Natural killer cell (primary cell): ENCODE results near the gene MED8. TPM values are rescaled to one million over a fixed set of nuclear protein-coding genes. Genes with fewer than 3 reads are reported as not detected.

ENCODE experiments used
- ATAC-seq, 3 donors: fragments of 150-1000 bp in 2 of 3; fragments of 200-7000 bp in 1 of 3; cut with Tn5 transposase; 1 replicate in 1 of 3; 2 replicates in 2 of 3; pipeline ENCODE4 v1.10.0; 2021; ENCODE audit warnings: mild to moderate bottlenecking in 2 of 3, moderate library complexity in 2 of 3
- DNase-seq, 2 donors: peaks; one replicate each; pipeline versions ENCODE4 v3.0.0 to v3.0.0-alpha.2; 2013 to 2021; ENCODE audit warnings: mixed read lengths in 1 of 2
- H3K27ac ChIP-seq: one replicate; pipeline ENCODE4 v1.5.1; 2013; ENCODE audit warnings: mild to moderate bottlenecking, low read length
- H3K27me3 ChIP-seq: one replicate; pipeline ENCODE4 v1.6.1; 2013; ENCODE audit warnings: low read length; ENCODE audit not compliant: control insufficient read depth, insufficient read depth
- H3K36me3 ChIP-seq: one replicate; pipeline ENCODE4 v1.6.1; 2013; ENCODE audit warnings: low read length; ENCODE audit not compliant: control insufficient read depth, insufficient read depth
- H3K4me1 ChIP-seq: one replicate; pipeline ENCODE4 v1.6.1; 2013; ENCODE audit warnings: low read length; ENCODE audit not compliant: control insufficient read depth, insufficient read depth
- H3K4me3 ChIP-seq: one replicate; pipeline ENCODE4 v1.5.1; 2013; ENCODE audit warnings: low read length
- H3K9me3 ChIP-seq: one replicate; pipeline ENCODE4 v1.6.1; 2013; ENCODE audit warnings: low read length; ENCODE audit not compliant: control insufficient read depth, insufficient read depth
- H3K27ac Mint-ChIP-seq, 2 donors: one replicate each; pipeline ENCODE4 v1.8.0; 2022; ENCODE audit warnings: mild to moderate bottlenecking in 2 of 2, mixed read lengths in 2 of 2, moderate library complexity in 1 of 2
- H3K27me3 Mint-ChIP-seq, 2 donors: one replicate each; pipeline ENCODE4 v1.8.0; 2022; ENCODE audit warnings: low read depth in 2 of 2, mixed read lengths in 2 of 2
- H3K36me3 Mint-ChIP-seq: one replicate; pipeline ENCODE4 v1.8.0; 2022; ENCODE audit warnings: mixed read lengths
- H3K4me1 Mint-ChIP-seq, 2 donors: one replicate each; pipeline ENCODE4 v1.8.0; 2022; ENCODE audit warnings: mixed read lengths in 2 of 2
- H3K4me3 Mint-ChIP-seq: one replicate; pipeline ENCODE4 v1.8.0; 2022; ENCODE audit warnings: mild to moderate bottlenecking, moderate library complexity, mixed read lengths
- H3K9me3 Mint-ChIP-seq, 2 donors: one replicate each; pipeline ENCODE4 v1.8.0; 2022; ENCODE audit warnings: mixed read lengths in 2 of 2
- CTCF ChIP-seq: fragments of 200-600 bp; IDR thresholded peaks from one replicate; pipeline ENCODE4 v1.8.0; 2022; ENCODE audit warnings: antibody characterized with exemption
- WGBS: methylation state at CpG from one replicate; pipeline ENCODE4 v1.1.7; 2013; ENCODE audit warnings: missing lambda C conversion rate; ENCODE audit not compliant: insufficient coverage; 5-methylcytosine and 5-hydroxymethylcytosine counted together
- intact Hi-C: fragments of 100-400 bp; cut with micrococcal nuclease; formaldehyde crosslinking; loops from one replicate; pipeline ENCODE4 v1.14.2; 2022
- total RNA-seq, 4 donors: library from RNA; stranded (reverse); fragments of 120-200 nt in 1 of 4; gene quantifications; one replicate each; pipeline versions ENCODE4 v1.2.3 to v1.2.4, GENCODE V29; 2013 to 2022

Gene MED8
- total RNA-seq, 3 donors from 2014 or later (not counting 1 experiment from before 2014, with no cell fraction given) = 17.8 to 26.8 (median 22.0) TPM

GRCh38 chr1:43438006-43438405 is 48.4 kb upstream of the MED8 start:
- Histone ChIP-seq H3K4me3 (no peak overlapping the region), H3K27ac (no peak overlapping the region), H3K9me3 (no peaks in the 10 kb centered on the region), H3K4me1 (no peaks in the 10 kb centered on the region), H3K36me3 (peaks cover 55% of the 10 kb centered on the region), H3K27me3 (no peaks in the 10 kb centered on the region)
- TF ChIP-seq CTCF = no peak
- intact Hi-C loops = no loop called here
- Mint-ChIP-seq H3K9me3 (no peaks in the 10 kb centered on the region), H3K4me1 (no peaks in the 10 kb centered on the region), H3K4me3 (no peak overlapping the region), H3K27ac (peak overlapping the region in 1 of 2 donors; percentile 31), H3K27me3 (no peaks in the 10 kb centered on the region), H3K36me3 (no peaks in the 10 kb centered on the region)
- WGBS = 100% methylated on average over 3 of the region's 3 CpGs
- DNase-seq = no peak
- no peak for ATAC-seq

GRCh38 chr1:43437031-43437973 is 47.7 kb upstream of the MED8 start:
- Mint-ChIP-seq H3K27ac (peak overlapping the region in 1 of 2 donors; percentile 31), H3K4me3 (no peak overlapping the region), H3K36me3 (no peaks in the 10 kb centered on the region), H3K4me1 (no peaks in the 10 kb centered on the region), H3K9me3 (no peaks in the 10 kb centered on the region), H3K27me3 (no peaks in the 10 kb centered on the region)
- intact Hi-C loops = no loop called here
- ATAC-seq = no peak
- WGBS = 96% methylated on average over 20 of the region's 20 CpGs
- TF ChIP-seq CTCF = no peak
- DNase-seq = no peak
- H3K4me3 ChIP-seq = no peak overlapping the region
- H3K27ac ChIP-seq = no peak overlapping the region
- no peaks in the 10 kb centered on the region for H3K9me3 ChIP-seq
- no peaks in the 10 kb centered on the region for H3K27me3 ChIP-seq
- peaks cover 57% of the 10 kb centered on the region for H3K36me3 ChIP-seq
- H3K4me1 ChIP-seq = no peaks in the 10 kb centered on the region

- TF ChIP-seq CTCF = no peak
- no peak for DNase-seq
- no peaks in the 10 kb centered on the region for H3K9me3 Mint-ChIP-seq
- intact Hi-C loops = no loop called here
- no peaks in the 10 kb centered on the region for H3K4me1 ChIP-seq
- H3K27me3 ChIP-seq = no peaks in the 10 kb centered on the region
- H3K4me3 Mint-ChIP-seq = no peak overlapping the region
- no peaks in the 10 kb centered on the region for H3K27me3 Mint-ChIP-seq
- H3K36me3 Mint-ChIP-seq = no peaks in the 10 kb centered on the region
- peaks cover 66% of the 10 kb centered on the region for H3K36me3 ChIP-seq
- H3K27ac Mint-ChIP-seq = no peak overlapping the region
- H3K4me1 Mint-ChIP-seq = no peaks in the 10 kb centered on the region
- no peaks in the 10 kb centered on the region for H3K9me3 ChIP-seq
- no peak overlapping the region for H3K4me3 ChIP-seq
- H3K27ac ChIP-seq = no peak overlapping the region
- no peak for ATAC-seq
- WGBS = 97% methylated on average over 3 of the region's 3 CpGs
These were observed 46.8 kb upstream of the MED8 start for GRCh38 chr1:43436371-43436770.
